Skin epidermis (tissue), 12 donors: ENCODE results near the gene TCP11L2.
"Not testable (repeated sequence)": the region's sequence is repeated elsewhere in the genome, so short reads cannot be mapped to it uniquely, and the experiment has no call there.

Experiments
- H3K27ac ChIP-seq, 21 experiments: fragments of 200-600 bp; sonication (generic) in 11 of 21; one replicate each; pipeline ENCODE4 v1.5.0; 2020; ENCODE audit warnings: mild to moderate bottlenecking in 3 of 21, inconsistent platforms in 2 of 21, moderate library complexity in 2 of 21
- H3K4me3 ChIP-seq, 7 experiments: fragments of 200-600 bp; sonication (generic) in 2 of 7; one replicate each; pipeline ENCODE4 v1.5.0; 2020; ENCODE audit warnings: inconsistent platforms in 2 of 7, mild to moderate bottlenecking in 2 of 7, moderate library complexity in 1 of 7

Gene TCP11L2

DNA sequence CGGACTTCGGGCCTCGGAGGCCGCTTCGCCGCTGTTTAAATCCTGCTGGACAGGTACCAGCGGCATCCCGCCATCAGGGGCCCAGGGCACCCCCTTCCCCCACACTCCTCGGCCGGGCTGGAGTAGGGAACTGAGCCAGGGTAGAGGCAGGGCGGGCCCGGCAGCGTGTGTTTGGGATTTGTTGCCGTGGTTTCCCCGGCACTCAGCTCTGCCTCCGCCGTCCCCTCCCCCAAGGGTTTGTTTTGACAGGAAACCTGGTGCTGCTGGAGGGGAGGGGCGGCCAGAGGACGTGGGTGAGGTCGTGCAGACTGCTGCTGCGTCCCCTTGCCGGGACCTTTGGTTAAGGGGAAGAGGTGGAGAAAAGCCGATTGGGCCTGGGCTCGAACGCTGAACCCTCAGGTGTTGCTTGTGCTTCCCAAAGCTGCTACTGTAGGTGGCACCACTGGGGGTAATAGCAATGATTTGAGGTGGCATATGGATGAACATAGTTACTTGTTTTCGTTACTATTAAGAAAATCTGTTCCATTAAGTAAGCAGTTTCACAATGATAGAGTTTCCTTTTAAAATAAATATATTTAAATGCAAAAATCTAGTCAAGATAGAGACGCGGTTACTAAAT lies 778 bp downstream of the TCP11L2 start:
- Histone ChIP-seq H3K27ac (peak overlapping the region; percentile 79 to 100 (median 98)), H3K4me3 (peak overlapping the region; percentile 78 to 93 (median 88))

DNA sequence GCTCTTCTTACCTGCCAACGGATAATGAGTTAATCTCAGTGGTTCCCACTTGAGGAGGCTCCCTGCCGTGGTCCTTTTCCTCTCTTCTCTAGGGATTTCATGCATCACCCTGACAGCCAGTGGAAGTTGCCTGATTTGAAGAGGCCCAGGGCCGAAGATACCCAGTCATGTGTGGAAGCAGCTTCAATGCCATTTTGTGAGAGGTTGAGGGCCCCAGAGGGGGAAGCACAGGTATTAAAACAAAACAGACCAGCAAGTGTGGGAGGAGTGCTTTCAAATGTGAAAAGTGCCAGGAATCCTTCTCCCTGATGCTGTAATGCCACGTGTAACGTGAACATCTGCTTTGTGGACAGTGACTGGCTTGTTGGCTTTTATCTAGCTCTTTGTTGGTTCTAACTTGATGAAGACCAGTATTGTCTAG lies 1.5 kb downstream of the TCP11L2 start:
- Histone ChIP-seq H3K27ac (peak overlapping the region in 20 of 21 experiments; percentile 12 to 100 (median 98)), H3K4me3 (peak overlapping the region; percentile 78 to 93 (median 88))

DNA sequence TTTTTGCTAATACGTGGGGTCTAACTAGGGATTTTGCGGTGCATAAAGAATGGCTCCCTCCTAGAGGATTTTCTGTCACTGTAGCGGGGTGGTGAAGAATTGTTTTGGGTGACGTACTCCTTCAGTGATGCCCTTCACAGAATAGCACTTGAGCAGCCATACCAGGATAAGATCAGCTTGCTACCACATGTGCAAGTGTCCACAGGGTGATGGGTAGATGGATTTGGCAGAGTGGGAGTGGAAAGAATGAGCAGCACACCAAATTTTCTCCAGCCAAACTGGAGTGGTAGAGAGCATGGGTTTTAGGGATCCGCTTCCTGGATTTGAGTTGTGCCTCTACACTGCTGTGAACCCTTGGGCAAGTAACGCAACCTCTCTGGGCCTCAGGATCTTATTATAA lies 2.3 kb downstream of the TCP11L2 start:
- H3K27ac ChIP-seq: peak overlapping the region in 6 of 21 experiments; percentile 96 to 99 (median 98)
- peak overlapping the region in 1 of 7 experiments; percentile 90 for H3K4me3 ChIP-seq

DNA sequence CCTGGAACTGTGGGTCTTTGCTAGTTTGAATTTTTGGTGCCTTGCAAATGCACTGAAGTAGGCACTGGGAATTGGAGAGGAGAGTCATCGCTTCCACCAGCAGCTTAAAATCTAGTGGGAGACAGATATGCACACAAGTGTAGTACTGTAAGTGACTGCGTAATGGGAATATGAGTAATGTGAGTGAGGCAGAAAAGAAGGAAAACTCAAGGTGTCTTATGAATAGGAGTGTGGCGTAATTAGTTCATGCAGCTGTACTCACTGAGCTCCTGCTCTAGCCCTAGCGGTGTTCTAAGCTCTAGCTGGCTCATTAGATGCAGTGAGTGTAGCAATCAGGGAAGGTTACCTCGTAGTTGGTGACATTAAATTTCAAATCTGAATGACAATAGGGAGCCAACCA lies 2.8 kb downstream of the TCP11L2 start:
- no peak overlapping the region for H3K4me3 ChIP-seq
- H3K27ac ChIP-seq: peak overlapping the region in 6 of 21 experiments; percentile 5 to 98 (median 38)

DNA sequence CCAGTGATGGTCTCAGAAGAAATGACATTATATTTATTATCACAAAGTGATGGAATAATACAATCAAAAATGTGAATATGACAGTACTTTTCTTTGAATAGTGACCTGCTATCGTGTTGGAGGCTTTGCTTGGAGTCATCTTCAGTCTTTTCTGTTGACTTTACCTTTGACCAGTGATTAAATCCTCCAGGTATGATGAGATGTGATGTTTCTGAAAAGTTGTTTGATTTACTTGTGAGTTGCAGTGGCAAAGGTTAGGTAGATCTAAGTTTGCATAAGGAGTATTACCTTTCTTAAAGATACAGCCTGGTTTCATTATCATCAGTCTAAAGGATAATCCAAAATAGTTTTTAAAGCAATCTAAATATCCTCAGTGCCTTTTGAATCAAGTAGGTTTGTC lies 4.6 kb downstream of the TCP11L2 start:
- H3K4me3 ChIP-seq: no peak overlapping the region
- H3K27ac ChIP-seq: no peak overlapping the region

DNA sequence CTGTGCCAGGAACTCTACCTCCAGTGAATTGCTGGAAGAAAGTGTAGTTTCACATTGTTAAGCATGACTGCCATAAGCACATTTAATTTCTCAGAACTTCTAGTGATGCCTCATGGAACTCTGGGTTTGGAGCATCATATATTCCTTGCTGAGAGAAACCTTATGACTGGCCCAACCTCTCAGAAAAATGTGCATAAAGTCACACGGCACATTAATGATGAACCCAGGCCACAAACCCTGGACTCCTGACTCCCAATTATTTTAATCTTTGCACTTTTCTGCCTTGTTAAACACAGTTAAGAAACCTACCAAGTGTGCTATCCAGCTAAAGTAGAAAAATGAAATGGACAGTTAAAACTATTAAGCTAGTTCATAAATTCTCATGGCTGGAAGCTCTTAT lies 5.6 kb downstream of the TCP11L2 start:
- no peak overlapping the region for H3K27ac ChIP-seq
- no peak overlapping the region for H3K4me3 ChIP-seq

DNA sequence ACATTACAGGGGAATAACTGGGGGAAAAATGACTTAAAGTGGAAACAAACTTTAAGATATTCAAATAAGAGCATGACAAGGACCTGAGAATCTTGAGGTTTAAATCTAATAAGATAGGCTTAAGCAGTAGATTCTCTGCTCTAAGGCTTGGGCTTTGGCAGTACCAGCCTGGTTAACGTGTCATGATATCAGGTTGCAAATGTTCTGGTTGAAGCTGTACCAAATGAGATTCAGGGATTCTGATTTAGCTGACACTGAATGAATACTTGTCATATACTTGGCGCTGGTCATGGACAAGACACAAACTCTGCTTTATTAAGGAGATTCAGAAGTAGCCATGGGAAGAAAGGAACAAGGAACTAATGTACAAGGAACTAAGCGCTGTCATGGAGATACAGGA lies 6.1 kb downstream of the TCP11L2 start:
- no peak overlapping the region for H3K4me3 ChIP-seq
- no peak overlapping the region for H3K27ac ChIP-seq

DNA sequence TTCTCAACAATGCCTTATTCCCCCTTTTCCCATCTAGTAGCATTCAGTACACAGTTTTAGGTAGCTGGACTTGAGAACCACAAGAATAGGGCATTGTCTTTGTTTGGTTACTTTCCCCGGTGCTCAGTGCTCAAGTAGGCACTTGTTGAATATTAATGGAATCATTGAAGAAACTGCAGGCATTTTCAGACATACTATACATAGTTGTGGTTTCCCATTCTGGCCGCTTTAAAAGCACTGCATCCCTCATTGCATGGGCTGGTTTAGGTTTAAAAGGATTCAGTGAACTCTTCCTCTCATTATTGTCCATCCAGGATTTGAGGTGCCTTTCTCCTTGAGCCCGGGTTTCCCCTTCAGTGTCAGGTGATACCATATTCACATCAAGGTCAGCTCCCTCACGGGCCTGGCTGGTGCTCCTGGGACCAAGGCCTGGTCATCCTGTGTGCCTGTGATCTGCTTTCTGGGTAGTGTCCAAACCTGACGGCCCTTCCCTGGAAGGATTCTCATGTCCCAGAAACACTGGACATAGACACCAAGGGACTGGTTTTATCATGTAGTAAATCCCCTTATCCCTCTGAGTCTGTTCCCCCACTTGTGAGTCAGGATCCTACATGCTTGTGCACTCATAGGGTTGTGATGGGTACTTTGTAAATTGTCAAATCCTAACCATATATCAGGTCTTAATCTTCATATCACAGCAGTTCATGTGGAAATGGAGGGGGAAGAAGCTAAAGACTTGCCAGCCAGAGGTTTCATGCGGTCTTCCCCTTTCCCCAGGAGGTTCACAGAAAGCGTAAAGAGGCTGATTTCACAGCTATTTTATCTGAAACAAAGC lies 7.4 kb downstream of the TCP11L2 start:
- Histone ChIP-seq H3K27ac (peak overlapping the region in 3 of 21 experiments; percentile 5 to 28 (median 15)), H3K4me3 (no peak overlapping the region)

DNA sequence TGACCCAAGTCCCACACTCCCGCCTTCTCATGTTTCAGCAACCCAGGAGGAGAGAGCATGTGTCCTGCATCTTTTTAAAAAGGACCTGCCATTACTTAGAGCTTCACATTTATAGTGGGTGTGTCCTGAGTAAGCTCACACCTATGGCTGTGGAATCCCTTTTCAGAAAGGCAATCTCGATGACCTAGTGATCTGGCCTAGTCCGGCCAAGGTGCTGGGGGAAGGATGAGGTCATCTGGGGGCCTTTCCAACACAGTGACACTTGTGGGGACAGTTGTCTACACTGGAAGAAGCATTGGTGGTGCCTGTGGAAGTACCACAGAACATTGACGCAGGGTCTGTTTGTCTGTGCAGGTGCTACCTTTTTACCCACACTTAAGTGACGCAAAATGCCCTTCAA lies 8.2 kb downstream of the TCP11L2 start:
- Histone ChIP-seq H3K27ac (peak overlapping the region in 1 of 21 experiments; percentile 17), H3K4me3 (no peak overlapping the region)

DNA sequence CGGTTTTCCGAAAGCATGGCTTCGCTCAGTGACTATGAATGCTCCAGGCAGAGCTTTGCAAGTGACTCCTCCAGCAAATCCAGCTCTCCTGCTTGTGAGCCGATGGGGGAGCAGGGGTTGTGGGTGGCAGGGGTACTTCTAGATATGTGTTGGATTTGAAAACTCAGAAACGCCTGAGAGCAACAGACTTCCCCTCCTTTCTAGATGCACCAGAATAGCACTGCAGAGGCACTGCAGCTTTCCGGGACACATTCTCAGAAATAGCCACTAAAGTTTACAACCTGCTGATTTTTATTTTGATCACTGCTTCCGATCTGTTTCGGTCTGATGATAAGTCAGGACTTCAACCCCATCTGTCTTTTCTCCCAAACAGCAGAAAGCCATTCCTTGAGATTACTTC lies 8.6 kb downstream of the TCP11L2 start:
- Histone ChIP-seq H3K4me3 (no peak overlapping the region), H3K27ac (peak overlapping the region in 1 of 21 experiments; percentile 17)

DNA sequence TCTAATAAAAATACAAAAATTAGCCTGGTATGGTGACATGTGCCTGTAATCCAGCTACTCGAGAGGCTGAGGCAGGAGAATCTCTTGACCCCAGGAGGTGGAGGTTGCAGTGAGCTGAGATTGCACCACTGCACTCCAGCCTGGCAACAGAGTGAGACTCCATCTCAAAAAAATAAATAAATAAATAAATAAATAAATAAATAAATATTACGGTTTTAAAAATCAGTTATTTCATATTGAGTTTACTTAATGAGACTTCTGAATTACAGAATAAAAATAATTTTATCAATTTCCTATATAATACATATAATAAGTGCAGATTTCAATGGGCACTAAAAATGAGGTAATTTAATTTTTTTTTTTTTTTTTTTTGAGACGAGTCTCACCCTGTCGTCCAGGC lies 10.9 kb downstream of the TCP11L2 start:
- H3K27ac ChIP-seq, H3K4me3 ChIP-seq: not testable (repeated sequence)

DNA sequence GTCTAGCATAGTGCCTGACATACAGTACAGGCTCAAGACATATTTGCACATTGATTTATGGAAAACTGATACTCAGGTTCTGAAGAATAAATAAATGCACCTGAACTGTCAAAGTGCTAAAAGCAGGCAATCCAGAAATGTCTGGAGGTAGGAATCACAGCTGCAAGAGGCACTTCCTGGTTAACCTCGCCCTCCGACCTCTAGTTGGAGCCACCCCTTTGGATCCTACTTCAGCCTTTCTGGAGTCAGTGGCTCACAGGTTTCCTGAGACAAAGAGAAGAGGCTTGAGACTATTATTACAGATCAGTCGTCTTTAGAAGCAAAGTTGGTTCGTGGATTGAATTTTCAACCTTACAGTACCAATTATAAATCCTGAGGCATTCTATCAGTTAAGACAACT lies 13.0 kb downstream of the TCP11L2 start:
- H3K27ac ChIP-seq: peak overlapping the region in 1 of 21 experiments; percentile 11

DNA sequence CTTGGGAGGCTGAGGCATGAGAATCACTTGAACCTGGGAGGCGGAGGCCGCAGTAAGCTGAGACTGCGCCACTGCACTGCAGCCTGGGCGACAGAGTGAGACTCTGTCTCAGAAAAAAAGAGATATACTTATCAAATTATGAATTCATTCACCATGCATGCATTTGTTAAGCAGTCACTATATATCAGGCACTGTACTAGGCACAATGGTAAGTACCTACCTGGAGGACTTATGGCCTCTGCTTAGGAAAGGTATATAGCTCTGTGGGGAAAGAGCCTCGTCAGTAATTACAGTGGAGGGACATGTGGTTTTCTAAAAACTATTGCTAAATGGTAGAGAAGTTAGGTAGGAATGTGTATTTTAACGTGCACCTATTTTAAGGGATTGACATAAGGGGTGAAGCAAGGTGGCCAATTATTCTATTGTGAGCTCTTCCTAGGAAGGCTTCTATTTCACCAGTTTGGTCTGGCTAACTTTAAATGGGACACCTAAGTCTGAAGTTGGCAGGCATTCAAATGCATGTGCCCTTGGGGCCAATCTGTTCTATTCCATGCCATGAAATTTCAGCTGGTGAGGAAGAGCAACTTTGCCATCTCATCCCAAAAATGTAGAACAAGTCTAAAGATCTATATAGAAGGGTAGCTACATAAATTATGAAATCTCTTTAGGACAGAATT lies 15.0 kb downstream of the TCP11L2 start:
- Histone ChIP-seq H3K4me3 (no peak overlapping the region), H3K27ac (no peak overlapping the region)

More for the DNA sequence above, 13.0 kb downstream of the TCP11L2 start:
- H3K4me3 ChIP-seq: no peak overlapping the region

DNA sequence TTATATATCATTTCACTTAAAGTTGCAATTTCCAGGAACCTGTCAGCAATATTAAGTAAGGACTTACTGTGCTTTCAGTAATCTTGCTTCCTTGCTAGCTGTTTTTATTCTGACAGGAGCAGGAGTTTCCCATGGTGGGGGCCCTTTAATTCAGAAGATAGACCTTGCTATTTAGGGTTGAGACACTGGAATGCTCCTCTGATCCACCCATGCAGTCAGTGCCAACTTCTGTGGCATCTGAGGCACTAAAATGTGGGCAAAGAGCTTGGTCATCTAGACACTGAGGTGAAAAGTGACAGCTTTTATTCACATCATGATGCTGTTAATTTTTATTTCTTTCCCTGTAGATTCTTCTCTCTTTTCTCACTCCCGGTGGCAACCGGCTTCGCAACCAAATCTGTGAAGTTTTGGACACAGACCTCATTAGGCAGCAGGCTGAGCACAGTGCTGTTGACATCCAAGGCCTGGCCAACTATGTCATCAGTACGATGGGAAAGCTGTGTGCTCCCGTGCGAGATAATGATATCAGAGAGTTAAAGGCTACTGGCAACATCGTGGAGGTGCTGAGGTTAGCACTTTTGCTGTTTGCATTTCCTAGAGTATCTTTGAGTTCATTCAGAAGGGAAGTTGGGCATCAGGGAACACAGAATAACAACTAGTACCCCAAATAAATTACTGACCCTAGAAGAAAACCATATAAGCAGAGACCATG lies 18.8 kb downstream of the TCP11L2 start:
- Histone ChIP-seq H3K27ac (no peak overlapping the region), H3K4me3 (no peak overlapping the region)

DNA sequence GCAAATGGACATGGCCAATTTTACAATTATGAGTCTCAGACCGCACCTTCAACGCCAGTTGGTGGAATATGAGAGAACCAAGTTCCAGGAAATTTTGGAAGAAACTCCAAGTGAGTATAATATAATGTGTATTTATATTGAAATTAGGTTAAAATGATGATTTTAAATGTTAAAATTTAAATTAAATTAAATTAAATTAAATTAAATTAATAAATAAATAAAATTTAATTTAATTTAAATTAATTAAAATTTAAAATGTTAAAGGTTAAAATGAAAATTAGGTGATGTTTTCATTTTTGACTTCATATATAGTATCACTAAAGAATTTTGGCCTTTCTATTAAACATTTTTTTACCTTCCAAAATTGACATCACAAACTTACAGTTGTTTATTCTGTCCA lies 21.0 kb downstream of the TCP11L2 start:
- Histone ChIP-seq H3K4me3 (no peak overlapping the region), H3K27ac (no peak overlapping the region)

DNA sequence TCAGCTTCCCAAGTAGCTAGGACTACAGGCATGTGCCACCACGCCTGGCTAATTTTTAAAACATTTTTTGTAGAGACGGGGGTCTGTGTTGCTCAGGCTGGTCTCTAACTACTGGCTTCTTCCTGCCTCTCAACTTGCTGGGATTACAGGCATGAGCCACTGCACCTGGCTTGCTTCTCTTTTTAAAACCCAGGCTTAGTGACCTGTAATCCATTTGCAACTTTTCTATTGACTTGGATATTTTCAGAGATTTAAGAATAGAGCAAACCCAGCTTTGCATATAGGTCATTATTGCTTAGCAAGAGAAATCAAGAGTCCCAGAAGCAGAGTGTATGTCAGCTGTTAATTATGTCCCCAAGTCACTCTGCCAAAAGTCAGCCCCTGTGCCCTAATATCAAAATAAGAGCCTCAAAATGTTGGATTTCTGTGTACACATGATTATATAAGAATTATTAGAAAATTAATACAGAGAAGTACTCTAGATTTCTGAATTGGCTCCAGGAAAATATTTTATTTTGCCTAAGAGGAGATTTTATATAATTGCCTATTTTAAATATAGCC lies 24.9 kb downstream of the TCP11L2 start:
- Histone ChIP-seq H3K27ac (no peak overlapping the region), H3K4me3 (no peak overlapping the region)

DNA sequence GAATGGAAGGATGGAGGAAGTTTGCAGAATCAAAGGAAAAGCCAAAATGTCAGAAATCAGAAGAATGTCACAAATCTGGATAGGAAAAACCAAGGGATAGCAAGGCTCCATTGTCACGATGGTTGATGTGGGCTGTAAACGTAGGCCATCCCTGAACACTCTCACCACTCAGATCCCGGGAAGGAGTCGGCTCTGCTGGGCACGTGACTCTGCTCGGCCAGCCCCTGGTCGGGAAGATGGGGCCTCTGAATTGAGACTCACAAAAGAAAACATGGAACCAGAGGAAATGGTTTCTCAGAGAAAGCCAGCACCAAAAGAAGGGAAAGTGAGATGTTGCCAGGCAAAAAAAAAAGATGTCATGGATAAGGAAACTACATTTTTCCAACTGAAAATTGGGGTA lies 26.2 kb downstream of the TCP11L2 start:
- no peak overlapping the region for H3K4me3 ChIP-seq
- H3K27ac ChIP-seq: peak overlapping the region in 5 of 21 experiments; percentile 6 to 44 (median 21)

DNA sequence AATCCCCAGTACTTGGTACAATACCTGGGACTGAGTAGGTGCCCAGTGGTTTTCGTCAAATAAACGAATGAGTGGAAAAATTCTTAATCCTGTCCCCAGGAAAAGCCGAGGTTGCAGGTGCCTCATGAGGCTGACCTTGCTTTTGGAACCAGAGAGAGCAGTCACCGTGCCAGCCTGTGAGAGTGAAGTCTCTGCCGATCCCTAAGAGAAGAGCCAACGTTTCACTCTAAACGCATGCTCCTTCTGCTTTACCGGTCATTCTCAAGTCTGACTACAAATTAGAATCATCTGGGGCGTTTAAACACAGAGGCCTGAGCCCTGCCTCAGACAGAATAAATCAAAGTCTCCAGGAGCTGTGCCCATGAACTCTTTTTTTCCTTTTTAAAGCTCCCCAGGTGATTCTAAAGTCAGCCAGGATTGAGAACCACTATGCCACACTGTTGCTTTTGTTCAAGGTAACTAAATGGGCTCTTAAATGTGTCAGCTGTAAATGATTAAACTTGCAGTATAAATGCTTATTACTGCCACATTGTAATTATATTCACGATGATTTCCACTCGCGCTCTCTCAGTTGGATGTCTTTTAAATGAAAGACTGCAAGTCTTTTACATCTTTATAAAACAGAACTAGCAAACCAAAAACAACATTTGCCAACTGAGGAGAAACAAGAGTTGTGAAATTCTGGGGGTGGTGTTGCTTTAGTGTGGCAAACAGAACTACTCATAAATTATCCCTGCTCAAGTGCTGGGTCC lies 26.9 kb downstream of the TCP11L2 start:
- H3K27ac ChIP-seq: peak overlapping the region in 7 of 21 experiments; percentile 1 to 63 (median 28)
- H3K4me3 ChIP-seq: no peak overlapping the region

DNA sequence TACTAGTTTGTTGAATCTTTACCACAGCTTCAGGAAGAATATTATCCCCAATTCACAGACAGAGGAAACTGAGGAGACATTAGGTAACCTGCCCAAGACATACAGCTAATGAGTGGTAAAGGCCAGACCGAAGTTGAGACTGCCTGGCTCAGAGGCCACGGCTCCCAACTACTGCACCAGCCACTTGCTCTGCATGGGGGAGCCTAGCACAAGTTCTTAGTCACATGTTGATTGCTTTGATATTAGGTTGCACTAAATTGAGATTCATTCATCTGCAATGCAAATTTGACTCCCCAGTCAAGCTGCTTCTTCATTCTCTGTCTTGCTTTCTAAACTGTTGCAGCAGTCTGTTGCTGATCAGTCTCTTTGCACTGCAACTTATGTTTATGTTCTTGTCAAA lies 29.1 kb downstream of the TCP11L2 start:
- Histone ChIP-seq H3K4me3 (no peak overlapping the region), H3K27ac (no peak overlapping the region)
